HG03025 (cell line): ENCODE measurements around the gene MAP9.
"Not testable (repeated sequence)": the region's sequence is repeated elsewhere in the genome, so short reads cannot be mapped to it uniquely, and the experiment has no call there.

Experiments used
- ATAC-seq: cut with Tn5 transposase; IDR thresholded peaks from one replicate; pipeline ENCODE4 v1.9.1; 2021; ENCODE audit warnings: mild to moderate bottlenecking, moderate library complexity; ENCODE audit not compliant: unreplicated experiment, low FRiP score

MAP9 gene

GRCh38 chr4:155376387-155377268, at the start of gene MAP9:
Gene MAP9, minus strand, starts transcription at chr4:155376965. Its CDS starts 1,115 bp downstream, at chr4:155375850.
- ATAC-seq = peak; percentile 98

- ATAC-seq = not testable (repeated sequence)
These were observed 48.0 kb upstream of the MAP9 start for GRCh38 chr4:155424778-155425177.

GRCh38 chr4:155423671-155424070, 46.9 kb upstream of the MAP9 start:
- no peak for ATAC-seq

- no peak for ATAC-seq
These were observed 42.5 kb upstream of the MAP9 start for GRCh38 chr4:155419266-155419665.

GRCh38 chr4:155415662-155416061, 38.9 kb upstream of the MAP9 start:
- ATAC-seq = no peak

- ATAC-seq = no peak
These were observed 36.7 kb upstream of the MAP9 start for GRCh38 chr4:155413451-155413850.

- ATAC-seq = no peak
These were observed 34.8 kb upstream of the MAP9 start for GRCh38 chr4:155411546-155411945.

GRCh38 chr4:155408796-155409195, 32.0 kb upstream of the MAP9 start:
- ATAC-seq = no peak

GRCh38 chr4:155407480-155407879, 30.7 kb upstream of the MAP9 start:
- no peak for ATAC-seq

GRCh38 chr4:155405059-155405458, 28.3 kb upstream of the MAP9 start:
- no peak for ATAC-seq

- no peak for ATAC-seq
These were observed 27.1 kb upstream of the MAP9 start for GRCh38 chr4:155403886-155404285.

GRCh38 chr4:155402941-155403340, 26.2 kb upstream of the MAP9 start:
- no peak for ATAC-seq

- no peak for ATAC-seq
These were observed 24.1 kb upstream of the MAP9 start for GRCh38 chr4:155400893-155401292.

GRCh38 chr4:155399974-155400697, 23.4 kb upstream of the MAP9 start:
- no peak for ATAC-seq

GRCh38 chr4:155392481-155393184, 15.9 kb upstream of the MAP9 start:
- ATAC-seq = no peak

GRCh38 chr4:155391932-155392331, 15.2 kb upstream of the MAP9 start:
- ATAC-seq = no peak

- ATAC-seq = no peak
These were observed 11.4 kb upstream of the MAP9 start for GRCh38 chr4:155388162-155388561.

GRCh38 chr4:155383541-155383940, 6.8 kb upstream of the MAP9 start:
- no peak for ATAC-seq

GRCh38 chr4:155377276-155377675, 511 bp upstream of the MAP9 start:
- no peak for ATAC-seq

- ATAC-seq = no peak
These were observed 5.2 kb downstream of the MAP9 start for GRCh38 chr4:155371432-155372043.

GRCh38 chr4:155367608-155368007, 9.2 kb downstream of the MAP9 start:
- peak; percentile 50 for ATAC-seq
